ENCODE results near the gene KIF3A. TPM values are rescaled to one million over a fixed set of nuclear protein-coding genes. Genes with fewer than 3 reads are reported as not detected.

Gene KIF3A
- polyA plus RNA-seq, 4 donors: 0.54 to 4.7 (median 2.7) TPM

DNA sequence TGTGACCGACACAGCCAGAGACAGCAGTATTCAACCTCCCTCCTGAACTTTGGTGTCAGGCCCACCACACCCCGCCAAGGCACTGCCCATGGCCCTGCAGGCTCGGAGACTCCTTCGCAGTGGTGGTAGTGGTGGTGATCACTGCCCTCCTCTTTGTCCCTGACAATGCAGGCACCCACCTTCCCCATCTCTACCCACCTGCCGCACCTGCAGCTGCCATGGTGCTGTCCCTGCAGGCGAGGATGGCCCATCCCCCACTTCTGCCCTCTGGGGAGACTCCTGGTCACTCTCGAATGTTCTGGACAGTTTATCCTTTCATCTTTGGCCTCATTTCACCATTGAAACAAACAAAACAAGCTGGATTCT is 67.9 kb downstream of the KIF3A start:
- no peaks in the 10 kb centered on the region for H3K27me3 ChIP-seq (ENCODE audit: control insufficient read depth in 3 of 3, insufficient read depth in 3 of 3, low read length in 3 of 3)
- H3K4me3 ChIP-seq (ENCODE audit: low read depth in 1 of 3, low read length in 3 of 3): no peak overlapping the region
- DNase-seq (no peak), FAIRE-seq (no peak)
- H3K36me3 ChIP-seq (ENCODE audit: control insufficient read depth in 3 of 3, insufficient read depth in 2 of 3, low read depth in 1 of 3, low read length in 3 of 3): no peaks in the 10 kb centered on the region
- H3K9me3 ChIP-seq (ENCODE audit: control insufficient read depth in 2 of 2, insufficient read depth in 1 of 2, low read depth in 1 of 2, low read length in 1 of 2): no peaks in the 10 kb centered on the region
- H3K4me1 ChIP-seq (ENCODE audit: control insufficient read depth in 3 of 3, insufficient read depth in 2 of 3, low read depth in 1 of 3, low read length in 2 of 3): peaks cover 0 to 54% (median 5%) of the 10 kb centered on the region in 3 donors
- H3K27ac ChIP-seq (ENCODE audit: low read depth in 1 of 3, low read length in 2 of 3): peak overlapping the region in 1 of 3 donors; percentile 4
- WGBS, 3 donors: 51 to 77% (median 52%) methylated on average over 7 of the region's 7 CpGs

DNA sequence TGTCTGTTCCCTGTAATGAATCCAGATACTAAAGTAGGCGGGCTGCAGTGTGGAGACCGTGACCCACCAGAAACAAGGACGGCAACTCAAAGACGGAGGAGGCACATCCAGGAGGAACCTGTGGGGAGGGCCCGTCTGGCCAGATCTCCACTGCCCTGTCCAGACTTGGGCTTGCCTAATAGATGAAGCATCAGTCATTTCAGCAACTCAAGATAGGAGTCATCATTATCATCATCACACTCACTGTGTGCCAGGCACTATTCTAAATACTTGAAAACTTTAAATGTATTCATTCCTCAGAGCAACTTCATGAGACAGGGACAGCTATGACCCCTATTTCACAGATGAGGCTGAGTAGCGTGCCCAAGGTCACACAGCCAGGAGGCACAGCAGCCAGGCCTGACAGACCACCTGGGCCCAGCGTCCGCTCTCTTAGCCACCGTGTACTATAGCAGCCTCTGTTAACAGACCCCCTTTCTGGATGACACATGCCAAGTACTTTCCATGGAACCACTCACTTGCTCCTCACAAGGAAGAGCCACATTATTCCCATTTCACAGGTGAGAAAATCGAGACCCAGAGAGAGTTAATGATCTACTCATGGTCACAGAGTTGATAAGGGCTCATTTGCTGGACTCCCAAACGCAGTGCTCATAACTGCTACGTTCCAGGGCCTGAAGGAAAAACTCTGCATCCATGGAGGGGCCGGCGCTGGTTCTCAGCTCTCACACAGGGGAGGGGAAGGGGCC is 68.5 kb downstream of the KIF3A start:
- H3K9me3 ChIP-seq (ENCODE audit: control insufficient read depth in 2 of 2, insufficient read depth in 1 of 2, low read depth in 1 of 2, low read length in 1 of 2): no peaks in the 10 kb centered on the region
- 85 to 92% (median 86%) methylated on average over 14 of the region's 14 CpGs for WGBS, 3 donors
- DNase-seq (no peak), FAIRE-seq (no peak)
- no peak overlapping the region for H3K4me3 ChIP-seq (ENCODE audit: low read depth in 1 of 3, low read length in 3 of 3)
- peak overlapping the region in 1 of 3 donors; percentile 4 for H3K27ac ChIP-seq (ENCODE audit: low read depth in 1 of 3, low read length in 2 of 3)
- no peaks in the 10 kb centered on the region for H3K27me3 ChIP-seq (ENCODE audit: control insufficient read depth in 3 of 3, insufficient read depth in 3 of 3, low read length in 3 of 3)
- no peaks in the 10 kb centered on the region for H3K36me3 ChIP-seq (ENCODE audit: control insufficient read depth in 3 of 3, insufficient read depth in 2 of 3, low read depth in 1 of 3, low read length in 3 of 3)
- H3K4me1 ChIP-seq (ENCODE audit: control insufficient read depth in 3 of 3, insufficient read depth in 2 of 3, low read depth in 1 of 3, low read length in 2 of 3): peaks cover 0 to 59% (median 5%) of the 10 kb centered on the region in 3 donors

DNA sequence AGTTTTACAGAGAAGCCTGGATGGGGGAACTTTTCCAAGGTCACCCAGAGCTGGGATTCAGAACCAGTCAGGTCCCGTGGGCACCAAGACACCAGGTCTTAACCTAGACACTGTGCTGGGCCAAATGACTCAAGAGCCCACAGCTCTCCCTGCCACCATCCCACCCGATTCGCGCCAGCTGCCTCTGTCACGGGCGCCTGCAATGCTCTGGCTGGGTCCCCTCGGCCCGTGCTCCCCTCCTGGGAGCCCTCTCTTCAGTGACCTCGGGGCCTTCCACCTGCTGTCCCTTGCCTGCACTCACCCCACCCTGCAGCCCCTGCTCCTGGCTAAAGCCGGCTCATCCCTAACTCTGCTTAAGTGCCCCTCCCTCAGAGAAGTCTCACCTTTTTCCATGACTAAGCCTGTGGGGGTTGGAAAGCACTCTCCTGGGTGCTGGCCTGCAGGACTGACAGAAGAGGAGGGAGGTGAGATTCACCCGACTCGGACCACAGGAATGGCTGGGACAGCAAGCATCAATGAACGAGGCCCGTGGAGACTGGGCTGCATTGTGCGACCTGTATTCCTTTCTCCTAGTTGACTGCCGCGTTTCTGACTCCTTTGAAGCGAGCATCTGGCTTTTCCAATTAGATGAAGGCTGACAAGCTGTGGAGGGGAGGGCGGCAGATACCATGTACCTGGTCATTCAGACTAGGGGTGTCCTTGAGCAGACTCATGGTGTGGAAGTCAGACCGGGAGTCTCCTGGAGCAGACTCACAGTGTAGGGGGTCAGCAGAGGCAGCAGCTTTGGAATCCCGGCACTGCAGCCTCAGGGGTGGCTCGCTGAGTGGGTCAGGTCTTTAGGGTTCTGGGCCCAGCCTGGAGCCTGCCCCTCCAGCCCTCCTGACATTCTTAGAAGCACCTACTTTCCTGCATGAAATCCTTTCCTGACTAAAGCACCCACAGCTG is 69.3 kb downstream of the KIF3A start:
- FAIRE-seq: no peak
- no peaks in the 10 kb centered on the region for H3K9me3 ChIP-seq (ENCODE audit: control insufficient read depth in 2 of 2, insufficient read depth in 1 of 2, low read depth in 1 of 2, low read length in 1 of 2)
- peaks cover 5 to 63% (median 7%) of the 10 kb centered on the region in 3 donors for H3K4me1 ChIP-seq (ENCODE audit: control insufficient read depth in 3 of 3, insufficient read depth in 2 of 3, low read depth in 1 of 3, low read length in 2 of 3)
- H3K27ac ChIP-seq (ENCODE audit: low read depth in 1 of 3, low read length in 2 of 3): no peak overlapping the region
- 88 to 92% (median 88%) methylated on average over 22 of the region's 22 CpGs for WGBS, 3 donors
- no peak overlapping the region for H3K4me3 ChIP-seq (ENCODE audit: low read depth in 1 of 3, low read length in 3 of 3)
- H3K27me3 ChIP-seq (ENCODE audit: control insufficient read depth in 3 of 3, insufficient read depth in 3 of 3, low read length in 3 of 3): no peaks in the 10 kb centered on the region
- H3K36me3 ChIP-seq (ENCODE audit: control insufficient read depth in 3 of 3, insufficient read depth in 2 of 3, low read depth in 1 of 3, low read length in 3 of 3): no peaks in the 10 kb centered on the region
- DNase-seq: no peak

DNA sequence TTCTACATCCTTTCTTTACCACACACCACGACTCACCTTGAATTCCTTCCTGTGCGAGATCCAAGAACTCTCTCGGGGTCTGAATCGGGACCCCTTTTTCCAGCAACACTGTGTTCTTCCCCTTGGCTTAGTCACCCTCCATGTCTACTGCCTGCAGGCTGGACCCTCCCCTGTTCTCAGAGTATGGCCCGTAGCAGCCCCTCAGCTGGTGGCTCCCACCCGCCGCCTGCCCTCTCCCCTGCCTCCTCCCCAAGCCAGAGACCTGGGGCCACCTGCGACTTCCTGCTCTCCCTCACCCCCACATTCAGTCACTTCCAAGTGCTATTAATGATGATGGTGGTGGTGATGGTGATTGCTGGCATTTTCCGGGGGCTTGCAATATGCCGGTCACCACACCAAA is 70.0 kb downstream of the KIF3A start:
- Histone ChIP-seq H3K27me3 (ENCODE audit: control insufficient read depth in 3 of 3, insufficient read depth in 3 of 3, low read length in 3 of 3) (no peaks in the 10 kb centered on the region), H3K4me3 (ENCODE audit: low read depth in 1 of 3, low read length in 3 of 3) (no peak overlapping the region), H3K9me3 (ENCODE audit: control insufficient read depth in 2 of 2, insufficient read depth in 1 of 2, low read depth in 1 of 2, low read length in 1 of 2) (no peaks in the 10 kb centered on the region), H3K4me1 (ENCODE audit: control insufficient read depth in 3 of 3, insufficient read depth in 2 of 3, low read depth in 1 of 3, low read length in 2 of 3) (peaks cover 7 to 66% (median 7%) of the 10 kb centered on the region in 3 donors), H3K27ac (ENCODE audit: low read depth in 1 of 3, low read length in 2 of 3) (no peak overlapping the region), H3K36me3 (ENCODE audit: control insufficient read depth in 3 of 3, insufficient read depth in 2 of 3, low read depth in 1 of 3, low read length in 3 of 3) (no peaks in the 10 kb centered on the region)
- 81 to 91% (median 87%) methylated on average over 10 of the region's 10 CpGs for WGBS, 3 donors
- no peak for DNase-seq
- no peak for FAIRE-seq

DNA sequence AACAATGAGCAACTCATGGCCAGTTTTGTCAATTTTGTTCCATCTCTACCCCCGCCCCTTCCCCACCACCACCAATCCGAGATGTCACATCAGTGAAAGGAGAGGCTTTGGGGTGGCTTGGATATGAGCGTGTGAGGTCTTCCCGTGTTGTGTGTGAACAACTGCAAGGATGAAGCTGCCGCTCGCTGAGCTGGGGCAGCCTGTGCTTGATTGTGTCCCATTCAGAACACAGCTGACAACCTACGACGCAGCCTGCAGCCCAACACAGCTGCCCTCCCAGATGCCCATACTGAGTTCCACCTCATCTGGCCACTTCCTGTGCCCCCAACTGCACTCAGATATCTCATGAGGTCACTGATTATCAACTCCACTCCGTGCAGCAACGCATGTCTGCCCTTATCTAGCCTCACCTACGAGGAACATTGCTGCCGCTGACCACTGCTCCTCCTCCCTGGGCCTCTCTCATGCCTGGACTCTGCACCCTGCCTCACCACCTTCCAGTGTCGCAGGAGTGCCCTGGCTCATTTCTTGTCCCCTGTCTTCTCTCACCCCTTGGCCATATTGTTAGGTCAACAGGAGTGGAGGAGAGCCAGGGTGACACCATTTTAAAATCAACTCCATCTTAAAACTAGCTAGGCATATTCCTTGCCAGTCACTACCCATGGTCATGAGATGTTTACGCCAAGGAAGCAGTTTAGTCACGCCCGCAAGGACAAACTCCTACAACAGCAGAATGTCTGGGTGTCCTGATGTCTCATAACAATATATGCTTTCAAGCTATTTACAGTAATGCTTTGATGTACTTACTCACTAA is 70.8 kb downstream of the KIF3A start:
- peak; percentile 70 to 83 for DNase-seq
- H3K36me3 ChIP-seq (ENCODE audit: control insufficient read depth in 3 of 3, insufficient read depth in 2 of 3, low read depth in 1 of 3, low read length in 3 of 3): no peaks in the 10 kb centered on the region

DNA sequence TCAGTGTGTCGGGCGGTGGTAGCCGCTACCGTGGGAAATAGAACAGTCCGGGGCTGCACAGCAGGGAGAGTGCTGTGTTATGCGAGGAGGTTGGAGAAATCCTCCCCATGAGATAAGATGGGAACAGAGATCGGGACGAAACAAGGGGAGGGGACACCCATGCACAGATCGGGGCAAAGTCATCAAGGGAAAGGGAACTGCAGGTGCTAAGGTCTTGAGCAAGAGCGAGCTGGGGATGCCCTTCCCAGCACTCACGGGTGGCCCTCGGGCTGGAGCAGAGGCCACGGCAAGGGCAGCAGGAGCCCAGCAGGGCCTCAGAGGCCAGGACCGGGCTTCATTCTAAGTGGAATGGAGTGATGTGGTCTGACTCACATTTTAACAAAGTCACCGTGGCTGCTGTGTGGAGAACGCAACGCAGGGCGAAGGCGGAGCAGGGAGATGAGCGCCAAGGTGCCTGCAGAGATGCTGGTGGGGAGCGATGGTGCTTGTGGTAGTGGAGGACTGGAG is 71.7 kb downstream of the KIF3A start:
- no peak for FAIRE-seq

More for the DNA sequence above, 70.8 kb downstream of the KIF3A start:
- FAIRE-seq: no peak
- Histone ChIP-seq H3K27ac (ENCODE audit: low read depth in 1 of 3, low read length in 2 of 3) (peak overlapping the region in 1 of 3 donors; percentile 50), H3K27me3 (ENCODE audit: control insufficient read depth in 3 of 3, insufficient read depth in 3 of 3, low read length in 3 of 3) (no peaks in the 10 kb centered on the region), H3K4me1 (ENCODE audit: control insufficient read depth in 3 of 3, insufficient read depth in 2 of 3, low read depth in 1 of 3, low read length in 2 of 3) (peaks cover 7 to 66% (median 7%) of the 10 kb centered on the region in 3 donors), H3K4me3 (ENCODE audit: low read depth in 1 of 3, low read length in 3 of 3) (no peak overlapping the region), H3K9me3 (ENCODE audit: control insufficient read depth in 2 of 2, insufficient read depth in 1 of 2, low read depth in 1 of 2, low read length in 1 of 2) (no peaks in the 10 kb centered on the region)
- 71 to 84% (median 71%) methylated on average over 16 of the region's 16 CpGs for WGBS, 3 donors

DNA sequence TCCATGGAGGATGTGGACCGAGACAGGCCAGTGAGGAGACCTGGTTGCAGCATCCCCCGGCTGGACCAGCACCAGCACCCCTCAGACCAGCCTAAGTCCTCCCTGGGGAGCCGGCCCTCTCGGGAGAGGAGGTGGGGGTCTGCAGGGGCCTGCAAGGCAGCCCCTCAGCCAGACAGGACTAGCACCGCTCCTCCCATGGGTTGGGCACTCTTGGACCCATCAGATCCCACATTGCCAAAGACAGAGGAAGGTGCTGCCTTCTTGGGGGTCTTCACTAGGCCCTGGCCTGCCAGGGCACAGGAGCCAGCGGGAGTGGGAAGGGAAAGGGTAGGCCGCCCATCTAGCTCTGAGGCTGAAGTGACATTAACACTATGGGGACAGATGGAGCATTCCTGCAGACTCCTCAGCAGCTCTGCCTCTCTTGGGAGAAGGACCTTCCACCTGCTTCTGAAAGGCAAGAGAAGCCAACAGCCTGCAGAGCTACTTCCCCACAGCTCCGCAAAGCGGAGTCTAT is 72.6 kb downstream of the KIF3A start:
- no peaks in the 10 kb centered on the region for H3K9me3 ChIP-seq (ENCODE audit: control insufficient read depth in 2 of 2, insufficient read depth in 1 of 2, low read depth in 1 of 2, low read length in 1 of 2)

More for the DNA sequence above, 71.7 kb downstream of the KIF3A start:
- H3K36me3 ChIP-seq (ENCODE audit: control insufficient read depth in 3 of 3, insufficient read depth in 2 of 3, low read depth in 1 of 3, low read length in 3 of 3): no peaks in the 10 kb centered on the region
- no peak overlapping the region for H3K27ac ChIP-seq (ENCODE audit: low read depth in 1 of 3, low read length in 2 of 3)
- WGBS, 3 donors: 73 to 87% (median 82%) methylated on average over 21 of the region's 21 CpGs
- H3K4me3 ChIP-seq (ENCODE audit: low read depth in 1 of 3, low read length in 3 of 3): no peak overlapping the region
- DNase-seq: peak in 1 of 2 donors; percentile 52
- H3K4me1 ChIP-seq (ENCODE audit: control insufficient read depth in 3 of 3, insufficient read depth in 2 of 3, low read depth in 1 of 3, low read length in 2 of 3): peaks cover 7 to 67% (median 7%) of the 10 kb centered on the region in 3 donors
- no peaks in the 10 kb centered on the region for H3K9me3 ChIP-seq (ENCODE audit: control insufficient read depth in 2 of 2, insufficient read depth in 1 of 2, low read depth in 1 of 2, low read length in 1 of 2)
- H3K27me3 ChIP-seq (ENCODE audit: control insufficient read depth in 3 of 3, insufficient read depth in 3 of 3, low read length in 3 of 3): no peaks in the 10 kb centered on the region

More for the DNA sequence above, 72.6 kb downstream of the KIF3A start:
- Histone ChIP-seq H3K4me1 (ENCODE audit: control insufficient read depth in 3 of 3, insufficient read depth in 2 of 3, low read depth in 1 of 3, low read length in 2 of 3) (peaks cover 7 to 60% (median 7%) of the 10 kb centered on the region in 3 donors), H3K4me3 (ENCODE audit: low read depth in 1 of 3, low read length in 3 of 3) (no peak overlapping the region), H3K27ac (ENCODE audit: low read depth in 1 of 3, low read length in 2 of 3) (peak overlapping the region in 1 of 3 donors; percentile 5), H3K36me3 (ENCODE audit: control insufficient read depth in 3 of 3, insufficient read depth in 2 of 3, low read depth in 1 of 3, low read length in 3 of 3) (no peaks in the 10 kb centered on the region), H3K27me3 (ENCODE audit: control insufficient read depth in 3 of 3, insufficient read depth in 3 of 3, low read length in 3 of 3) (no peaks in the 10 kb centered on the region)
- 96% methylated on average over 9 of the region's 9 CpGs for WGBS, 3 donors
- no peak for FAIRE-seq
- no peak for DNase-seq
